ENCODE data around the gene TMTC2.
"Not testable (repeated sequence)": the region's sequence is repeated elsewhere in the genome, so short reads cannot be mapped to it uniquely, and the experiment has no call there.

The TMTC2 gene

DNA sequence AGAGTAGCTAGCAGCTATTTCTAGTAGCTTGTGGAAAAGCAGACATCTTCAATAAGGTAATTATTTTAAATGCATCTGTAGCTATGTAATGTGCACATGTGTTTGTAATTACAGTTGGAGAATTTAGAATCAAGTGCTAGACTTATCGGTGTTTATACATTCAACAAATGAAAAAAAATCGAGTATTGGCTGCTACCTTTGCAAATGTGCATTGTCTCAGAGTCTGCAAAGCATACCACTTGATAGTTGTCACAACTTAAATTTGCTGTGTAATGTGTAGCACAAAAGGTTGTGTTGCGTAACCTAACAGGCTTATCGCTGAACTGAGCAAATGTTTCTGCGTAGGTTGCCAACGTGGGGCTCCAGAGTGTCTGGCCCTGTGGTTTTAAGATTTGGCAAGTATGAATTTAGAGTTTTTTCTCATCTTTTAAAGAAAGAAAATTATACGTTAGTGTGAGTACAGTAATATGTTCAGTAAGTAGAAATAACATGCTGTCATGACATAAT lies 44.3 kb downstream of the TMTC2 start:
- DNase-seq, result no peak

GRCh38 chr12:82740129-82741000 lies 53.7 kb downstream of the TMTC2 start:
- DNase-seq, result no peak

GRCh38 chr12:82745063-82745674 lies 58.5 kb downstream of the TMTC2 start:
- no peak for DNase-seq

DNA sequence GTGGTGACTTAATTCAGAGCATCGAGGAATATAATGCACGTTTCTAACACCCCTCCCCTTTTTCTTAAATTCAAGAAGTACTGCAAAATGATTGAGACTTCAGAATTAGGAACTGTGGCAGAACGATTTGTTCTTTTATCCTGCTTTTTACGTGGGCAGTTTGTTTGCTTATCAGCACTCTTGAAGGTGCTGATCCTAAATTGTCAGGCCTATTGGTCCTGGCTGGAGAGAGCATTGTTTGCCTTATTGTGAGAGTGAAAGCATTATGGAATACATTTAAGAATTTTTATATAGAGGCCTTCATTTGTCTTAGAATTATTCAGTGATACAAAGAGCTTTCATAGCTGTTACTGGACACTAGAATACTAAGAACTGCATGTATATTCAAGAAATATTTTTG lies 59.1 kb downstream of the TMTC2 start:
- DNase-seq, result no peak

DNA sequence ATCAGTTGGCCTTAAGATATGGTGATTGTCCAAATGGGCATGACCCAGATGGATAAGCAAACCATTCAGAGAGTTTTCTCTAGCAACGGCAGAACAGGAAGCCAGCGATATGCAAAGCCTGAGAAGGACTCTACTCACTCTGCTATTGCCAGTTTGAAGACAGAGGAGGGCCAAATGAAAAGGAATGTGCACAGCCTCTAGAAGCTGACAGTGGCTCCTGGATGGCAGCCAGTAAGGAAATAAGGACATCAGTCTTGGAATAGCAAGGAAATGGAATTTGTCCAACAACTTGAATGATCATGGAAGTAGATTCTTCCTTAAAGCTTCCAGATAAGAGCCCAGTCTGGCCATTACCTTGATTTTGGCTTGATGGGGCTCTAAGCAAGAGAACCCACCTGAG lies 60.0 kb downstream of the TMTC2 start:
- DNase-seq, result no peak

- no peak for DNase-seq
These were observed 62.3 kb downstream of the TMTC2 start for GRCh38 chr12:82749015-82749414.

GRCh38 chr12:82754856-82755255 lies 68.2 kb downstream of the TMTC2 start:
- DNase-seq, result no peak

- peak; percentile 21 for DNase-seq
These were observed 69.6 kb downstream of the TMTC2 start for GRCh38 chr12:82756303-82756702.

- DNase-seq, result no peak
These were observed 70.4 kb downstream of the TMTC2 start for GRCh38 chr12:82757059-82757458.

DNA sequence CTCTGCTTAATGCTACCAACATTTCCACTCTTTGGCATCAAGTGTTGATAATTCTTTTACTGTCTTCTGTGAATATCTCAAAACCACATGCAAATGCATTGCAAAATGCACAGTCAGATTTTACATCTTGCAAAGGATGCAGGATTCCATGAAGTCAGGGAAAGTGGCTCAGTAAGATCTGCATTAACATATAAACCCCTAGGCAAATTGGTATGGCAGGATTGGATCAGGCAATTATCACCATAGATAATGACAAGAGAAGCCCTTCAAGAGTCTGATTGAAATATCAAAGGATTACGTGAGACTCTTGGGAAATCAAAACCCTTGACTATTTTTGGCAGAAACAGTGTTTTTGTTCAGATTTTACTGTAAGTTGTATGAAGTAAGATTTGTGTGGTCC lies 71.0 kb downstream of the TMTC2 start:
- no peak for DNase-seq

DNA sequence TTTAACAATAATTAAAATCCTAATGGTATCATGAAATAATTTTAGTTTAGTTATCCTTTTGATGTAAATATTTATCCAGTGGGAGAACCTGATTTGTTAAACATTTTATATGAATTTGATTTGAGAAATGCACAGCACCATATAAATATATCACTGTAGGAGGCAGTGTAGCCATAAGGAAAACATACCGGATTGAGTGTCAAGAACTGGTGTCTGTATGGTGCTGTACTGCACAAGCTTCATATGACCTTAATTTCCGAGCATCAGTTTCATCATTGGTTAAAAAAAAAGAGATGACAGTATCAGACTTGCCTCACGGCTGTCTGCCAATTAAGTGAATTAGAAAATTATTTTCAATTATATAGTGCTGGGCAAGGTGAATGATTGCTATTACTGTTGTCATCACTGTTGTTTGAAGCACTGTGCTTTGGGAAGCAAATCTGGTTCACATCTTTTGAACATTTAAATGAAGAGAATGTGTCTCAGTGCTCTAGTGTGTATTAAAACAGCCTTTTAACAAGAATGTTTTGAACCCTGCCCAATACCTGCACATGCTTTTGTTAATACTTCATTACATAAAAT lies 72.1 kb downstream of the TMTC2 start:
- peak; percentile 29 for DNase-seq

GRCh38 chr12:82760423-82760822 lies 73.7 kb downstream of the TMTC2 start:
- DNase-seq, result no peak

DNA sequence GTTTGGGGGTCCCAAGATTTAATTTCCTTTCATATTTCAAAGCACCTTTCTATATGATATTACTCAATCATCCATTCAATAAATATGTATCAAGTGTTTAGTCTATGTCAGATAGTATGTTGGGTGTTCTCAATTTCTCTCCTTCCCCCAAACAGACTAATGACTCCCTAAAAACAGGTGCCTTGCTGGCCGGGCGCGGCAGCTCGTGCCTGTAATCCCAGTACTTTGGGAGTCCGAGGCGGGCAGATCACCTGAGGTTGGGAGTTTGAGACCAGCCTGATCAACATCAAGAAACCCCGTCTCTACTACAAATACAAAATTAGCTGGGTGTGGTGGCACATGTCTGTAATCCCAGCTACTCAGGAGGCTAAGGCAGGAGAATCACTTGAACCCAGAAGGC lies 78.5 kb downstream of the TMTC2 start:
- not testable (repeated sequence) for DNase-seq

GRCh38 chr12:82765971-82766705 lies 79.4 kb downstream of the TMTC2 start:
- no peak for DNase-seq

DNA sequence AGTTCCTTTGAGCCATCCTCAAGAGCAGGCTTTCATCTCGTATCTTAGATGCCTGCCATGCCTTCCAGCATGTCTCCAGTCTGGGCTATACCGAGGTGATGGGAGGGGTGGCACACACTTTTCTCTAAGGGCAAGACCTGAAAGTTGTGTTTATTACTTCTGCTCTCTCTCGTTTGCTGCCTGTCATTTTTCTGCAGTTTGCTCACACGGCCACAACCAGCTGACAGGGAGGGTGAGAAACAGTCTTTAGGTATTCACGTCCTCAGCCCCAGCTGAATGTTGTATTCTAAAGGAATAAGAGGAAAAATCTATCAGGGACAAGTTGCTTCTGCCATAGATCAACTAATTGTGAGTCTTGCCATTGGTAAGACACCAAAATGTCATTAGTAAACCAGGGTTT lies 88.0 kb downstream of the TMTC2 start:
- no peak for DNase-seq

GRCh38 chr12:82780517-82780916 lies 93.8 kb downstream of the TMTC2 start:
- DNase-seq, result no peak

DNA sequence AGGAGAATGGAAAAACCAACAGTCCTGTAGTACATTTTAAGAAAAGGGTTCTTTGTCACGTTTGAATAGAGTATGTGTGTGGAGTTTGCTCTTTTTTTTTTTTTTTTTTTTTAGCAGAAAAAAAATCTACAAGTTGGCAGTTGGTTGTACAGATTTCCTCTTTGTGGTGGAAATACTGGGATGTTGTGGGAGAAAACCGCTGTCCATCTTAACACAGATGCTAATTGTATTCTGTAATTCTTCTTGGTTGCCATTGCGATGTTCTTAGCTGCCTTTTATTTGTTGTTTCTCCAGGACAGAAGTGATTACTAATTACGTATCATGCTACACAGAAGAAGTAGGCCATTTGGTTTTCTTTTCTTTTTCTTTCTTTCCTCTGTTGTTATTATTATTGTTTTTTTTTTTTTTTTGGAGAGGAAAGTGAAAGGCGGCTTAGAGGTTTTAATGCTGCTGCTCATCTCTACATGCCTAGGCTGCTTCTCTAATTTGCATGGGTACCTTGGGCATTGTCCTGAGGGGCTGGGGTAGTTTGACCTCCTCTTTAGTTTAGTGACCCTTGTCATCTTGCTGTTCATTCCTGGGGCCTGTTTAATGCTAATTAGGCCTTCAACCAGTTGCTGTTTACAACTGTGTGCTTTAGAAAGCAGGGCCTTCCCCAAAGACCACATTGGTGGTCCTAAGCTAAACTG lies 94.7 kb downstream of the TMTC2 start:
- no peak for DNase-seq

GRCh38 chr12:82783435-82783834 lies 96.7 kb downstream of the TMTC2 start:
- DNase-seq, result no peak

DNA sequence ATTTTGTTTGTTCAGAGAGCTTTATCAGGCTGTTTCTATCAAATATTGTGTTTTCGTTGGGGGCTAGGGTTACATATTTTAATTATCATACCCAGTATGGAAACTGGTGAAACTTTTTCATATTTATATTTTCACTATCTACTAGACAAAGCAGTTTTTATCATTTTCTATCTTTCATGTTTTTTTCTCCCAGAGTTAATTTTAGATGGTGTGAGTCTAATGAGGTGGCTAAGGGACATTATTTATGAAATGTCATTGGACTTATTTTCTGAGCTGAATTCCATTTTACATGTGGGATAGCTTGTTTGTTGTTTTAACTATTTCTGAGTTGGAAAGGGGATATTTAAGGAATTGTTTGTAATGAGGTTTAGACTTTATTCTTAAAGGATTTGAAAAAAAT lies 100.3 kb downstream of the TMTC2 start:
- DNase-seq, result no peak

GRCh38 chr12:82788594-82788993 lies 101.9 kb downstream of the TMTC2 start:
- no peak for DNase-seq

DNA sequence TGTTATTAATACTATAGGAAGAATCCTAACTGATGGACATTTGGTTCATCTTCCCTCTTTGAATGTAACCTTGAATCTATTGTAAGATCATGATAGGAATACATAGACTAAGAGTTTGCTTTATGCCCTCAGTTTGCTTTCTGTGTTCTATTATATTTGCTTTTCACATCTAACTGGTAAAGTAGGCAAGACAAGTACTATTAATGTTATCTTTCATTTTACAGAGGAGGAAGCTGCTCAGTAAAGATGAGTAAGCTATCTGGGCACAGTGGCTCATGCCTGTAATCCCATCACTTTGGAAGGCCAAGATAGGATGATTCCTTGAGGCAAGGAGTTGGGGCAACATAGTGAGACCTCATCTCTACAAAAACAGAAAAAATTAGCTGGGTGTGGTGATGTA lies 103.0 kb downstream of the TMTC2 start:
- DNase-seq, result no peak

DNA sequence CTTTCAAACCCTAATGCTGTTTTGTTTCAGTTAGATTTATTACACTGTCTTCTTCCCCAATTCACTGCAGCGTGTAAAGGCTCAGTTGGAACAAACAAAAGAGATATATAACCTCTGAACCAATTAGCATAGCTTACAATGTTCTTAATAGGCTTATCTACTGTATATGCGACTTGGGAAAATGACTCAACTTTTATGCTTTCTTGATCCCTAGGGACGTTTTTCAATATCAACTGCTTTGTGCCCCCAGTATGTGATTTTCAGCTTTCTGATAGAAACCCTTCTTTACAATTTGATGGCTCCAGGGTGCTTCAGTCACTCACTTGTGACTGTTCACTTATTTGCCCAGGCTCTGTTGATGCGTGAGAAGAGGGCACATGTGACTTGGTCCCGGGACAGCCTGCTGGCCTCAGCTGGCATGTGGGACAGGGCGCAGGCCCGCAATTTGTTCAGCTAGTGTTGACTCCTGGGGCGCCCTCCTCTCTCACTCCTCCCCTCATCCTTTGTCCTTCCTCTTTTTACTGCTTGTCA lies 107.1 kb downstream of the TMTC2 start:
- no peak for DNase-seq

All from NCI-H2171 treated with DMSO at 0.1 percent for 48 hours (cell line).